Right ventricle myocardium superior (tissue), 1 donor: ENCODE results near the gene SEBOX. TPM values are rescaled to one million over a fixed set of nuclear protein-coding genes. Genes with fewer than 3 reads are reported as not detected.

ENCODE experiments used
- ATAC-seq: fragments of 200-7000 bp; cut with Tn5 transposase; one replicate; pipeline ENCODE4 v1.9.1; 2020; ENCODE audit warnings: mild to moderate bottlenecking; ENCODE audit not compliant: poor library complexity
- DNase-seq: peaks from one replicate; pipeline ENCODE4 v3.0.0-alpha.2; 2020
- intact Hi-C: fragments of 100-400 bp; cut with DNase I; formaldehyde crosslinking; loops from one replicate; pipeline ENCODE4 v1.11.2; 2022
- total RNA-seq: library from RNA; stranded (reverse); fragmentation: NEBNext Ultra II Directional; extraction: Animal tissue kit (Norgen Biotek cat#: 25700); gene quantifications from one replicate; pipeline ENCODE4 v1.2.1, GENCODE V29; 2021
- donor health status: DM: no; HTN: yes; CAD: no; lungs with severe emphysema.

Gene SEBOX
- total RNA-seq, 1 donor from 2014 or later, result not detected

DNA sequence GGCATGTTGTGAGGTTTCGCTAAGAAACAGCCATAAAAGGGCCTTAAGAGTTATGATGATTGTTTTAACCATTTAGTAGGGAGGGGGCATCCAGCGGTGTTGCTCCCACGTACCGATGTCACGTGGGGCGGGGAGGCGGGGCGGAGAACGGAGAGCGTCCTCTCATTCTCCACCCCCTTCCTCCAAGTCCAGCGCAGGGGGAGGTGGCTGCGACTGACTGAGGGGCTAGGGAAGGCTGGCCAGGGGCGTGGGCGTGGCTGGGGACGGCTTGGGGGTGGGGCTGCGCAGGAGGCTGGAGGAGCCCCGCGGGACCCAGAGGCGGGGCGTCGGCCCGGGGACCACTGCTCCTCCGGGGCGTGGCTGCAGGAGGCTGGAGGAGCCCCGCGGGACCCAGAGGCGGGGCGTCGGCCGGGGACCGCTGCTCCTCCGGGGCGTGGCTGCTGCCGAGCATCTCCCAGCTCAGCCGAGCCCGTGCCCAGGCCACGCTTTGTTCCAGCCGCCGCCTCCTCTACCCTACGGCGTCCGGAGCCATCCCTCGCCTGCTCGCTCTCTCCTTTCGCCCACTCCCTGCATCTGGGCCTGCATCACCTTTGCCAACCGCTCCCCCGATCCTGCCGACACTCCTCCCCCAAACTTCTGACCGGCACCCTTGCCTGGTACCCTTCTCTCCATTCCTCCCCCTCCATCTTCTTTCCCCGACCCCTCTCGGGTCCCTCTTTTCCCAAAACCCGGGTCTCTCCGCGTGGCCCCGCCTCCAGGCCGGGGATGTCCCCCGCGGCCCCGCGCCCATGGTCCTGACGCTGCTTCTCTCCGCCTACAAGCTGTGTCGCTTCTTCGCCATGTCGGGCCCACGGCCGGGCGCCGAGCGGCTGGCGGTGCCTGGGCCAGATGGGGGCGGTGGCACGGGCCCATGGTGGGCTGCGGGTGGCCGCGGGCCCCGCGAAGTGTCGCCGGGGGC lies 6.5 kb upstream of the SEBOX start, which contains the start of gene SARM1:
TSS of gene SARM1 (plus strand) at position 450 of the 958 bp plus-strand sequence. CDS start at position 789, 339 bp downstream.
- intact Hi-C loops, result no loop called here
- DNase-seq (peak; percentile 92), ATAC-seq (peak; percentile 87)

DNA sequence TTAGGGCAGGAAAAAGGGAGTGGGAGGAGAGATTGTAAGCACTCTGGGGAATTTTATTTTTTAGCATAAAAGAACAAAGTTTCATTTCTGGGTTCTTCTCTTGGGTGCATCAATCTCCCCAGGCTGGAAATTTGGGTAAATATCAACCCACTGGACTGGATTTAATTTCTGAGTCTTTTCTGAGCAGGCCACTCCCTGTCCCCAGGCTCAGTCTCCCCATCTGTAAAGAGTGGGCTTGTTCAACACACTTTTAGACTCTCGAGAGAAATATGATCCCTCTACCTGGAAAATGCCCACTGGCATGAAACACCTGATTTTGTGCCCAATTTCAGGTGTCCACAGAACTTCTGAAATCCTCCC lies 5.7 kb upstream of the SEBOX start:
- no peak for DNase-seq
- intact Hi-C loops, result no loop called here
- ATAC-seq, result no peak

DNA sequence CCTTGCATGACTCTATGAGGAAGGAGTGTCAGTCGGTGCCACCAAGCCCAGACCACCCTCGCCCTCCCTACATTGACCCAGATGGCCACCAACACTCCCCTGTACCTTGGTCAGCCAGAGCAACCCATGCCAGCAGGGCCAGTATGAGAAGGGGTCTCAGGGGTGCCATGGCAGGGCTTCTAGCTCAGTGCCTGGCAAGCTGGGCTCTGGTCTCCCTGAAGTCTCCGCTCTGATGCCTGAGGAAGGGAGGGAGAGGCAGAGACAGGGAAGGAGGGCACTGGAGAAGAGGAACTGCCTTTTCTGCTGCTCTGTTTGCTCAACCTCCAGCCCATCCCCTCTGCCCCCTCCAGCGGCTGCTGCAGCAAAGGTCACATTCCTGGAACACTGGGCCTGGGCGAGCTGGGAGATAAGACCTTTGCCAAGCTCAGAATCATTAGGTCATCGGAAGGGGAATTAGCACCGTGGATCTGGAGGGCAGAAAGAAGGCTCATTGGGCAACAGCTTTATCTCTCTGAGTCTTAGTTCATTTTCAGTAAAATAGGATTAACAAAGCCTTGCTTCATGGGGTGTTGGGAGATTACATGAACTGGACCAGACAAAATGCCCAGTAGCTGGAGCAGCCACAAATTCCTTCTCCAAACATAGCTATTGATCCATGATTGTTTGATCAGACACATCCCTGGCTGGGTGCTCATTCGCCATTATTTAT lies 5.2 kb upstream of the SEBOX start, which contains the start of gene VTN:
TSS of gene VTN (minus strand) at position 273 of the 709 bp plus-strand sequence. CDS start at position 169, 104 bp downstream.
- peak; percentile 64 for DNase-seq
- peak; percentile 61 for ATAC-seq
- intact Hi-C loops, result no loop called here

DNA sequence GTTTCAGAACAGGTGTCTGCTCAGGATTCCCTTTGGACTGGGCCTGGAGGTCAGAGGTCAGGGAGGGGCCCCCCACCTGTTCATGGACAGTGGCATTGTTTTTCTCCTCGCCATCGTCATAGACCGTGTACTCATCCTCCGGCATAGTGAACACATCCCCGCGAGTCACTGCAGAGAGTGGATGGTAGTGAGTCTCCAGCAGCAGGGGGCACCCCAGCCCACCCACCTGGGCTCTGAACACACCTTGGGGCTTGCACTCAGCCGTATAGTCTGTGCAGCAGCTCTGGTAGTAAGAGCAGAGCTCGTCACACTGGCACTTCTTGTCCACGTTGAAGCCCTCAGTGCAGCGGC lies 4.7 kb upstream of the SEBOX start:
- intact Hi-C loops, result no loop called here
- DNase-seq, result no peak
- no peak for ATAC-seq

DNA sequence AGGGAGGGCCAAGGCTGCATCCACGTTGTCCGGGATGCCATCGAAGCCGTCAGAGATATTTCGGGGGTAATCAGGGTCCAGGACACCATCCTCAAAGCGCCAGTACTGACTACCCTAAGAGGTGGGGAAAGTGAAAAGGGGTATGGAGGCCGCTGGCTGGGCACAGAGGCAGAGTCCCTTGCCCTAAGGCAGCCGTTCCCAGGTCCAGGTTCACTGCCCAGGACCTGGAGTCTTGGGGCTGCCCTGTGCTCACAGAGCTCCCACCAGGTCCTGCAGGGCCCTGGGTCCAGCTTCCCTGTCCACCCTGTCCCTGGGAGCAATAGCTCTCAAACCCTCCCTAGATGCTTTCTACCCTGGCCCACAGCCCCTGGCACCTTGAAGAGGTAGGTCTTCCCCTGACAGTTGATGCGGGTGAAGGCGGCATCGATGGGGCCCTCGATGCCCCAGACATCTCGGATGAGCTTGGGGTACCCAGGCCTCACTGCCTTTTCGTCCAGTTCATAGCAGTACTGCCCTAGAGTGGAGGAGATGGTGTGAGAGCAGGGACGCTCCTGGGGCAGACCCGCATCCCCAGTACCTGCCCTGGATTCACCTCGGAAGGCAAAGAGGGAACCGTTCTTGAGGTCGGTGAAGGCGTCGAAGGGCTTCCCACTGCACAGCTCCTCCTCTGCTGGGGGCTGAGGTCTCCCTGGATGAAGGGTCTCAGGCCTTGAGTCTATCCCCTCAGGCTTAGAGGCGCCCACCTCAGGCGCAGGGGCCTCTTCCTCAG lies 4.1 kb upstream of the SEBOX start:
- intact Hi-C loops, result no loop called here
- ATAC-seq, result no peak
- DNase-seq, result no peak

DNA sequence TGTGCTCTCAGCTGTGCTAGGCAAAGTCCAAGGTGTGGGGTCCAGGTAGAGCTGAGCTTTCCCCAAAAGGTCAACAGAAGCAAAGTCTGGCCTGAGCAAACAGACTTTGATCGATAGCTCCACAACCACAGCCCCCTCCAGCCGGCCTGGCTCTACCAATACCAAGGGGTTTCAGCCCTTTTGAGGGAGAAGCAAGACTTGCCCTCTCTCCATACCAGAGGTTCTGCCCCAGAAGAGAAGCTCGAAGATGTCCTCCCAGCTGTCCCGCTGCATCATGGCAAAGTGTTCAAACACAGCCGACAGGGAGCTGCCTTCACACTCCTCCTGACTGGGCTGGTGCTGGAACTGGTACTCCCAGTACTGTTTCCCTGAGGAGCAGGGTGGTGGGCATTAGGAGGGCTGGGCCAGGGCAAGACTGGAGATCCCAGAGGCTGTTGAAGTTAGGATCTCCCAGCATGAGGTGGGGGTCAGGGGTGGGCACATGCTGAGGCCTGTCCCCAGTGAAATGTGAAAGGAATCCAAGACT lies 3.4 kb upstream of the SEBOX start:
- intact Hi-C loops, result no loop called here
- DNase-seq (no peak), ATAC-seq (no peak)

DNA sequence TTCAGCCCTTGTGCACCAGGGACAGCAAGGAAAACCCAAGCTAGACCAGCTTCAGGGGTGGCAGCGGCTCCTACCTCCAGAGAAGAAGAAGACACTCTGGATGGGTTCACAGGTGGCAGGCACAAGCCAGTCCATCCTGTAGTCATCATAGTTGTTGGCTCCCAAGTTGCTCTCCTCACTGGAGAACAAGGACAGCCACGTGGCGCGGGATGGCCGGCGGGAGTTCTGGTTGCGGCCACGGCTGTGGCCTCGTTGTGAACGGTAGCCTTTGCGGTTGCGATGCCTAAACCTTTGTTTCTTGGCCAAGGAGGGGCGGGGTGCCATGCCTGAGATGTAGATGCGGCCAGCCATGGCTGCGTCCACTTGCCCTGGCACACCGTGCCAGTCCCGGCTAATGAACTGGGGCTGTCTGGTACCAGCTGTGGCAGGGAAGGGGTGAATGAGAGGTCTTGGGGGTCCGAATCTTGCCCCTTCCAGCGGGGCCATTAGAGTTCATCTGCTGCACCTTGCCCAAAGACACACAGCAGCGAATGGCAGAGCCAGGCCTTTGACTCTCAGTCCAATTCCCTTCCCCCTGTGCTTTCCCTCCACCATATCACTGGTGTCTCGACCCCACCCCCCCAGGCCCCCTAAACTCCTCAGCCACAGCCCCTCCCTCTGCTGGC lies 2.8 kb upstream of the SEBOX start:
- intact Hi-C loops, result no loop called here
- ATAC-seq, result no peak
- no peak for DNase-seq

DNA sequence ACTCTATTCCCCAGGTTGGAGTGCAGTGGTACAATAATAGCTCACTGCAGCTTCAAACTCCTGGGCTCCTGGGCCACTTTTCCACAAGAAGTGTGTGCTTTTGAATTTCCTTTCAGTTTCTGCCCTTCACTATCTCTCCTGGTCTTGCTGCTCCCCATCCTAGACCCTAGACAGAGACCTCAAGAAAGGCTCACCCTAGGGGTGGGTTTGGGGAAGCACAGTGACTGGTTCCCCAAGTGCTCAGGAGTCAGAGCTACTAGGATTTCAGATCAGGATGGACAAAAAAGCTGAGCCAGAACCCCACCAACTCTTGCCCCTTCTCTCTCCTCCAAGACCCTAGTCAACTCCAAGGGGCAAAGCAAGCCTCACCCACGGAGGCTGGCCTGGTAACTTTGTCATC lies 1.6 kb upstream of the SEBOX start:
- intact Hi-C loops, result no loop called here
- no peak for ATAC-seq

DNA sequence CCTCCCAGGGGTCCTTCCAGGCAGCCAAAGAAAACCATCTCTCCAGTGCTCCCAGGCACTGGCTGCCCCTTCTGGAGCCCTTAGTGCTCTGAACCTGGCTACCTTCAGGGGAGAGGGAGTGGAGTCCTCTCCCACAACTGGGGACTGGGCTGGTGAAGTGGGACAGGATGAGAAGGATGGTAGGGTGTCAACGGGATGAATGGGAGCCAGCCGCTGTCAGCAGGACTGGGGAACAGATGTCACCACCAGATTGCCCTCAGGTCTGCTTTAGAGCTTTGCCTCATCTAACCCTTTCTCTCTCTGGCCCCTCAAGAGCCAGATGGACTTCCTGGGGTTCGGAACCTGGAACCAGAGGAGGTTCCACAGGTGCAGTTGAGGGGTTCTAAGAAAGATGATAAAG lies 488 bp upstream of the SEBOX start:
- ATAC-seq (no peak), DNase-seq (no peak)
- intact Hi-C loops, result no loop called here

More for the DNA sequence above, 1.6 kb upstream of the SEBOX start:
- no peak for DNase-seq

DNA sequence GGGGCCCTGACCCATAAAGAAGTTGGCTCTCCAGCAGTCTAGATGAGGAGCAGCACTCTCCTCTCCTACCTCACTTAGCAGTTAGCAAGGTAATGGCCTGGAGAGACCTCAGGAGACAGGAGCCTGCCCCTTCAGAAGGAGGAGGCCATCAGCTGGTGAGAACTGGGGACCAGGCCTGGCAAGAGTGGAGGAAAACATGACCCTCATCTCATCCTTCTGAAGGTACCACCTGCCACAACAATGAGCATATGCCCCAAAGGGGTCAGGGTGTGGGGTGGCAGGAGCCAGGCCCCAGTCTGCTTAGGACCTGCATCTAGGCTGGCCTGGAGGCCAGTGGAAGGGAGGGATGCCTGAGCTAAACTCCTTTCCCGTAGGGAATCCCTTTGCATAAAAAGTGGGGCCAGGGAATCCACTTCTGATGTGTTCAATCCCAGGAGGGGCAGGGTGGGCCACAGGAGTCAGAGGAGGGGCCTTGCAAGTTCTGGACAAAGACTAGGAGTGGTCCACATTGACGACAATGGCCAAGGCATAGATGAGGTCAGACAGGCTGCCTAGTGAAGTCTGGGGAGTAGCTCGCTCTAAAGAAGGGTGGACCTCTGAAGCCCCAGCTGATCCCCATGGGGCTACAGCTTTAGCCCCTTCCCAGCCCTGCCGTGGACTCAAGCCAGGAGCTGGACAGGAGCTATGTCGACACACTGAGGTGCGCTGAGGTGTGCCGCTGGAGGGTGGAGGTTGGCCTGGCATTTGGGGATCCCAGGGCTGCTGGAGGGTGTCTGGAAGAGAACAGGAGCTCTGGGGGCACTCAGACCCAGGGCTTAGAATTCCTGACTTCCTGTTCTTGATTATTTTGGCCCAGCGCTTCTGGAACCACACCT lies 986 bp downstream of the SEBOX start:
- no peak for DNase-seq
- ATAC-seq, result no peak
- intact Hi-C loops, result no loop called here

DNA sequence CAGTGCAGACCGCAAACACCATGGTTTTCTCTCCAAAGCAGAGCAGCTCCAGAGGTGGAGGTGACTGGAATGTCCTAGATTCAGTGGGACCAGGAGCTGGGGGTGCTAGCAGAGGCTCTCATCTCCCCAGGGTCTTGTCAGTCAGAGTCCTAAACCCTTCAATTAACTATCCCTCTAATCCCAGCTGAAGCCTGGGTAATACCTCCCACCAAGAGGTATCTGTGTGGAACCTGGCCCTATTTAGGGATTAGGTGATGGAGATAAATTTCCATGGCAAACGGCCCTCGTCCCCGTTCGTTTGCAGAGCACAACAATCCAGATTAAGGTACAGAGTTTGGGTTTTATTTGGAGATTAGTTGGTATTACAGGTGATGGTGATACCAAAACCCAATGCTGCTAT lies 1.8 kb downstream of the SEBOX start:
- no peak for ATAC-seq
- no peak for DNase-seq
- intact Hi-C loops, result no loop called here

DNA sequence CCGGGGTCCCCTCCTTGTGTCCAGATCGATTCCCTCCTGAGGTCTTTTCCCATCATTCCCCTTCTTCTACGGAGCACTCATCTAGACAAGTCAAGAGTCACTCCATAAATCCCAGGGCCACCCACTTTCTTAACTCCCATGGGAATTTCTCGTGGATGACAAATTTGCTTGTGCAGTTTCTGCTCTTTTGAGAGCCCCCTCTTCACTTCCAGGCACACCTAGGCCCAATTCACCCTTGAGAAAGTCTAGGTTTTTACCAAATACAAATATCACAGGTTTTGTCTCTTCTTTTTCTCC lies 7.2 kb downstream of the SEBOX start:
- DNase-seq (no peak), ATAC-seq (no peak)
- intact Hi-C loops, result no loop called here

DNA sequence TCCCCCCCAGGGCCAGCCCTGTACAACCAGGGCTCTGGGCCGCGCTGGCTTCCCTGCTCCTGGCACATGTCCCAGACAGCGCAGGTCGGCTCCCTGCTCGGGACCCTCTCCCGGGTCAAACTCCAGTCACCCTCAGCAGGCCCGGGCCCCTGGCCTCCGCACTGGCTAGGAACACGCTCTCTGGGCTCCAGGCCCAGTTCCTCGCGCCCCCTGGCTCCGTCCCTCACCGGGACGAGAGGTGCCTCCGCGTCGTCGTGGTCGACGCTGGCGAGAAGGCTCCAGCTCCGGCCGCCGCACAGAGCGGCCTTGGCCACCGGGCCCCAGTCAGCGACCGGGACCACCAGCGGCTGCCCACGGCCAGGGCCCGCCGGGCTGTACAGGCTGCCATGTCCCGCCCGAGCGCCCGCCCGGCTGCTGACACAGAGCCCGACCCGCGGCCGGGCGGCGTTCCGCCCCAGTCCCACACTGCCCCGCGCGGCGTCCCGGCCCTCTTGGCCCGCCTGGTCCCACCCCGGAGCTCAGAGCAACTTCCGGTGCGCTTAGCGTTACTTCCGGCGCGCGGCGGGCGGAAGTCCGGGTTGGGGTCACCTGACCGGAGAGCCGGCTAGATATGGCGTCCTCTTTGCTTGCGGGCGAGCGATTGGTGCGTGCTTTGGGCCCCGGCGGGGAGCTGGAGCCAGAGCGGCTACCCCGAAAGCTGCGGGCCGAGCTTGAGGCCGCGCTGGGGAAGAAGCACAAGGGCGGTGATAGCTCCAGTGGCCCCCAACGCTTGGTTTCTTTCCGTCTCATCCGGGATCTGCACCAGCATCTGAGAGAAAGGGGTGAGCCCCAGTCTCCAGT lies 7.7 kb downstream of the SEBOX start, which contains the start of gene POLDIP2:
TSS of gene POLDIP2 (minus strand) at position 467 of the 840 bp plus-strand sequence. CDS start at position 388, 79 bp downstream.
- peak; percentile 96 for DNase-seq
- intact Hi-C loops, result no loop called here
- peak; percentile 99 for ATAC-seq

DNA sequence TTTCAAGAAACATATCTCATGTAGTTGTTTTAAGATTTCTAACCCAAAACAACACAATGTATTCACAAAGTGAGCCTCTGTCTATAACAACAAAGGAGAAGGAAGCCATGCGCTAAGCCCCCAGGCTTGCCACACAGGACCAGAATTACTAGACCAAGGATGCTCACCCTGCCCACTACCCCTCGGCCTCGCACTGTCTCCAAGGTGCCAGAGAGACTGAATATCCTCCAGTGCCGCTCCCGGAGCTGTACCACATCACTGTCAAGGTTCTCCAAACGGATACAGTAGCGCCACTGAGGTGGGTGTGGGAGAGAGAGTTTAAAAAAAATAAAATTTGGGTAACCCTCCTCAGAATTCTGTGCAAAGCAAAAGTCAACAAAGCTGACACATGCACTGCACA lies 14.7 kb downstream of the SEBOX start:
- intact Hi-C loops, result no loop called here
- ATAC-seq, result no peak
- no peak for DNase-seq

DNA sequence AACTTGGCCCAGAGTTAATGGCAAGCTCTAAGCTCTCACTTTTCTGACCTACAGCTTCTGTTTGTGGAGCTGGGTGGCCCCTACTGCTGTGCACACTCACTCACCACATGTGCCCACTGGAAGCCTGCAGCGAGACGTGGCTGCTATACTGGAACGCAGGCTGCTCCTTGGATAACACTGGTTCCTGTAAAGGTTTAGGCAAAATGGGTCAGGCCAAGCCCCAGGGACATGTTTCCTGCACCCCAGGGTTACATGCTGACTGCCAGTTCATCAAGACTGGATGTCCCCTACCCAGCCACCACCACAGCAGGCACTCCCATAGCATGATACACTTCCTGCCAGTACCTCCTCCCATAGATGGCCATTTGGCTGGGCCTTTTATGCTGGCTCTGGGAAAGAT lies 16.0 kb downstream of the SEBOX start:
- ATAC-seq, result no peak
- no peak for DNase-seq
- intact Hi-C loops, result no loop called here

DNA sequence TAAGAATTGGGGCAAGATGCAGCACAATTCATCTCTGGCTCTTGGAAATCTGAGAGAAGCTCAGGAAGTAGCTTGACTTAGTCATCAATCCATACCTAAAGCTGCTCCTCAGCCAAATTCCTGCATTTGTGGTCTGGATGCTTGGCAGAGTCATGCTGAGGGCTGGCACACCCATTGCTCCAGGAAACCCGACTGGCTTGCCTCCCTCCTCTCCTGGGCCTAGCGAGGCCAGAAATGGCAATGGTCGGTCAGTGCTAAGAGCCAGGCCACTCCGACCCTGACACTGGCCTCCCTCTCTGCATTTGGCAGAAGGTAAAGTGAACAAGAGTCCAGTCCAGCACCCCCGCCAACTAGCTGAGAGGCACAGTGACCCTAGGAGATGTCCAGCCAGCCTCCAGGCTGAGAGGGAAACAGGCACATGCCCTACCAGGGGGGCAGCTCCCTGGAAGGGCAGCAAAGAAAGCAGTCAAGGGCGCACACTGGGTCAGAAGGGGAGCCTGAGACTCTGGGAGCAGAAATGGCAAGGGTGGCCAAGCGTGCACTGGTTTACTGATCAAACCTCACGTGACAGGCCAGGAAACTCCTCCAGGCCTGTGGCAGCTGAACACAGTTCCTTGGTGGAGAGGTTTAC lies 17.6 kb downstream of the SEBOX start:
- no peak for DNase-seq
- no peak for ATAC-seq
- intact Hi-C loops, result no loop called here
